H1 (cell line): ENCODE data around the gene PSMD6. TPM values are rescaled to one million over a fixed set of nuclear protein-coding genes. Genes with fewer than 3 reads are reported as not detected.

ENCODE experiments used
- BCL11A ChIP-seq, 2 experiments: IDR thresholded peaks; one replicate each; pipeline ENCODE4 v1.6.1; 2011; ENCODE audit warnings: low read depth in 2 of 2, low read length in 2 of 2, mild to moderate bottlenecking in 2 of 2
- CHD7 ChIP-seq: fragments of 300-600 bp; sonication (generic); IDR thresholded peaks from 2 replicates; pipeline ENCODE4 v1.7.1; 2012; ENCODE audit warnings: low read length, moderate library complexity, mild to moderate bottlenecking, inconsistent platforms; ENCODE audit not compliant: insufficient replicate concordance
- KDM5A ChIP-seq: fragments of 200-600 bp; IDR thresholded peaks from 2 replicates; pipeline ENCODE4 v1.7.1; 2012; ENCODE audit warnings: mild to moderate bottlenecking, low read length, inconsistent platforms, mixed read lengths
- SIN3A ChIP-seq, 2 experiments: IDR thresholded peaks in 1 of 2; conservative IDR thresholded peaks in 1 of 2; 2 replicates each; pipeline ENCODE4 v1.6.1; 2011 to 2012; ENCODE audit warnings: low read length in 2 of 2, improper control_type of control experiment in 1 of 2, low read depth in 1 of 2, mild to moderate bottlenecking in 1 of 2
- TAF1 ChIP-seq: IDR thresholded peaks from 2 replicates; pipeline ENCODE4 v1.6.1; 2011; ENCODE audit warnings: mild to moderate bottlenecking, low read depth, low read length
- TCF12 ChIP-seq: IDR thresholded peaks from 2 replicates; pipeline ENCODE4 v1.6.1; 2011; ENCODE audit warnings: low read depth, mild to moderate bottlenecking, low read length
- polyA plus RNA-seq, 7 experiments: library from polyadenylated mRNA; depleted of rRNA in 3 of 7; stranded (reverse) in 5 of 7; unstranded in 2 of 7; fragments of >200 nt in 5 of 7; fragments of 200-250 nt in 2 of 7; gene quantifications; 1 replicate in 5 of 7; 2 replicates in 1 of 7; 4 replicates in 1 of 7; pipeline versions ENCODE4 v1.2.1 to v1.2.3, GENCODE V29; 2011 to 2013; ENCODE audit warnings: missing spikeins in 2 of 7, mixed read lengths in 2 of 7
- total RNA-seq: library from RNA; stranded (reverse); fragmentation: NEBNext Ultra II Directional; extraction: Animal tissue kit (Norgen Biotek cat#: 25700); gene quantifications from 2 replicates; pipeline ENCODE4 v1.2.1, GENCODE V29; 2021

Gene PSMD6
- total and polyA plus RNA-seq, 2 of the 8 experiments (the other 6 are each of a cell fraction or from before 2014, with no cell fraction given) = 43.7 to 104 TPM

DNA sequence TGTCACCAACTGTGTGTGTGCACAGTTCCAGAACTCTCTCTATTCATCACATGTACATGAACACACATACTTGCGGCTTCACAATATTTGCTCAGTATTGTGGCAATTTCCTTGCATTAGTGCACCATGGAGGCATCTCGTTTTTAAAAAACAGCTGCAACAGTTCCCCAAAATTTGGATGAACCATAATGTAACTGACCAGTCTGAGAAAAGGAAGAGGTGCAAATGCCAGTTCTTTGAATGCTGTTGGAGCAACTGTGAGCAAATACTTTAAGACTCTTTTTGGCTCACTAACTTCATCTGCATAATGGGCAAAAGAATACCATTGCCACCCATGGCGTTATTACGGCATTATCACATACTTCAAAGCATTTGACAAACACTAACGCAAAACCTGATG lies 38.3 kb upstream of the PSMD6 start (continued):
- no peak for TF ChIP-seq CHD7
- no peak for TF ChIP-seq TCF12
- TF ChIP-seq TAF1 = no peak
- no peak for TF ChIP-seq KDM5A
- TF ChIP-seq SIN3A (conservative IDR thresholded peaks at IDR 0.05 in 1 of 2, IDR thresholded peaks at IDR 0.05 in 1 of 2; ENCODE audit: low read depth in 1 of 2, low read length in 2 of 2) = no peak
- no peak for TF ChIP-seq BCL11A (IDR thresholded peaks at IDR 0.05; ENCODE audit: low read depth in 2 of 2, low read length in 2 of 2)
